GM20431 (cell line): ENCODE results near the gene TUBB1.

ENCODE experiments used
- in situ Hi-C: fragments of 300-500 bp; cut with MseI, MboI; formaldehyde crosslinking; loops from one replicate; pipeline ENCODE4 v1.15.0; 2020; ENCODE audit warnings: low sequenced_read_pairs; ENCODE audit not compliant: unreplicated experiment

Gene TUBB1

DNA sequence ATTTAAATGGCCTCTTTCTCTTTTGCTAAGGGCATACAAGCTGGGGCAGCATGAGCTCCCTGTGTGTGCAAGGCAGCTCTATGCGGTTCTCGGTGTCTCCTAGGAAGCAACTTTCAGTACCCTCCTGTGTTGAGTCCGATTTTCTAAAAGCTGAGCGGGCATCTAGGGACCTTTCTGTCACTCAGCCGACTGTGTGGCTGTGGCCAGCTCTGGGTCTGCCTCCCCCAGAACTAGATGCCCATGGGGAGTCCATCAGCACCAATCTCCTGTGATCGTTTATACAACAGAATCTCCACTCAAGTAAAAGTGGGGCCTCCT lies 30.7 kb upstream of the TUBB1 start:
- in situ Hi-C loops: no loop called here

DNA sequence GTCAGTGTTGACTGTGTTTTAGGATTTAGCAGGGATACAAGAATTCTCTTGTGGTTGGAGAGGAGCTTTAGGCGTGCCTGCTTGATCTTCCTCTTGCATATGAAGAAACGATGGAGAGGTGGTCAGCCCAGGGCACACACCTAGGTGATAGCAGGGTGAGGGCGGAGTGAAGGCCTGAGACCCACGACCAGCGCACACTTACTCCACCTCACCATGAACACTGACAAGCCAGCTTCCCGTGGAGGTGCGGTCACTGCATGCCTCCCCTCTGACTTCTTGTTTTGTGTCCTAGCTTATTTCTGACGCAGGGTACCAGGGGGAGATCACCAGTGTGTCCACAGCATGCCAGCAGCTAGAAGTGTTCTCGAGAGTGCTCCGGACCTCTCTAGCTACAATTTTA lies 30.0 kb upstream of the TUBB1 start:
- in situ Hi-C loops: no loop called here

DNA sequence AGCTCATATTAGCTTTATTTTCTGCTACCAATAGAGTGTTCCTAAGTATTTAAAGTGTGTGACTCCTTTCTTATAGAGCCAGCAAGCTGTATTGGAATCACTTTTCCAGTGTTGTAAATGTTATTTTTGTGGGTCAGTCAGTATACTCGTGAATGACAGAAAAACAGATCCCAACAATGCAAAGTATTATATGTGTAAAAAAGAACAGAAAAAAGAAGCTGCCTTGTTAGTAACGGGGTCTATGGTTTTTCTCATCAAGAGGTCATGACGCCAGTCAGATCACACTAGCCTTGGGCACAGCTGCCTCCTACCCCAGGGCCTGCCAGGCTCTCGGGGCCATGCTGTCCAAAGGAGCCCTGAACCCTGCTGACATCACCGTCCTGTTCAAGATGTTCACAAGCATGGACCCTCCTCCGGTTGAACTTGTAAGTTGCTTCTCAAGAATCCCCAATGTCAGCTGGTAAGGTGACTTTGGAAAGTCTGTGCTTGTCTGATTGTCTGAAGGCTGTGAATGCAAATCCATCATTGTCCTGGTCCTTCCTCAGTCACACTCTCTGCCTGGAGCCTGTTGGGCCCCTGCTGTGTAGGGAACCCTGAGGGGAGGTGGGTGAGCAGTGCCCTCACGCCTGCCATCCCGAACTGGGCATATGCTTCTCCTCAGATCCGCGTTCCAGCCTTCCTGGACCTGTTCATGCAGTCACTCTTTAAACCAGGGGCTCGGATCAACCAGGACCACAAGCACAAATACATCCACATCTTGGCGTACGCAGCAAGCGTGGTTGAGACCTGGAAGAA lies 28.4 kb upstream of the TUBB1 start:
- in situ Hi-C loops: no loop called here

DNA sequence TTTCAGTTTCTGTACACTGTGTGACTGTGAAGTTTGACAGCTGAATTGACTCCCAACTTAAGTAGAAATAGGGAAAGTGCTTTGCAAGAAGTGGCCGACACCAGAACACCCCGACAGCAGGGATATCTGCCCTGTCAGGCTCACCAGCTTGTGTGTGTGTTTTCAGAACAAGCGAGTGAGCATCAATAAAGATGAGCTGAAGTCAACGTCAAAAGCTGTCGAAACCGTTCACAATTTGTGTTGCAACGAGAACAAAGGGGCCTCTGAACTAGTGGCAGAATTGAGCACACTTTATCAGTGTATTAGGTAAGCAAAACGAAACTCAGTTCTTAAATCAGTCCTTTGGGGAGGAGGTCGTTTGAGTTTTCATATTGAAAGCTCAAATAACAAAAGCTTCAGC lies 27.5 kb upstream of the TUBB1 start:
- in situ Hi-C loops: no loop called here

DNA sequence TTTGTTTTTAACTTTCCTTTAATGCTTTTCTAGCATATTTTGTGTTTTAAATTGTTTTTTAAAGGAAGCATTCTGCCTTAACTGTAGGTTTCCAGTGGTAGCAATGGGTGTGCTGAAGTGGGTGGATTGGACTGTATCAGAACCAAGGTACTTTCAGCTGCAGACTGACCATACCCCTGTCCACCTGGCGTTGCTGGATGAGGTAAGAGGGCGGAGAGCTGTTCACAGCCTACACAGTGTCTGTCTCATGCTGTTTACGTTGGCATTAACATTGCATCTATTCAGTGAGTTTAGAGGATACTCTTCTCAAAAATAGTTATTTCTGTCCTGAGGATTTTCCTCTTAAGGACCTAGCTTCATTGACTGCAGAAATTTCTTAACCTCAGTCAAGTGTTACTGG lies 26.3 kb upstream of the TUBB1 start:
- in situ Hi-C loops: no loop called here

DNA sequence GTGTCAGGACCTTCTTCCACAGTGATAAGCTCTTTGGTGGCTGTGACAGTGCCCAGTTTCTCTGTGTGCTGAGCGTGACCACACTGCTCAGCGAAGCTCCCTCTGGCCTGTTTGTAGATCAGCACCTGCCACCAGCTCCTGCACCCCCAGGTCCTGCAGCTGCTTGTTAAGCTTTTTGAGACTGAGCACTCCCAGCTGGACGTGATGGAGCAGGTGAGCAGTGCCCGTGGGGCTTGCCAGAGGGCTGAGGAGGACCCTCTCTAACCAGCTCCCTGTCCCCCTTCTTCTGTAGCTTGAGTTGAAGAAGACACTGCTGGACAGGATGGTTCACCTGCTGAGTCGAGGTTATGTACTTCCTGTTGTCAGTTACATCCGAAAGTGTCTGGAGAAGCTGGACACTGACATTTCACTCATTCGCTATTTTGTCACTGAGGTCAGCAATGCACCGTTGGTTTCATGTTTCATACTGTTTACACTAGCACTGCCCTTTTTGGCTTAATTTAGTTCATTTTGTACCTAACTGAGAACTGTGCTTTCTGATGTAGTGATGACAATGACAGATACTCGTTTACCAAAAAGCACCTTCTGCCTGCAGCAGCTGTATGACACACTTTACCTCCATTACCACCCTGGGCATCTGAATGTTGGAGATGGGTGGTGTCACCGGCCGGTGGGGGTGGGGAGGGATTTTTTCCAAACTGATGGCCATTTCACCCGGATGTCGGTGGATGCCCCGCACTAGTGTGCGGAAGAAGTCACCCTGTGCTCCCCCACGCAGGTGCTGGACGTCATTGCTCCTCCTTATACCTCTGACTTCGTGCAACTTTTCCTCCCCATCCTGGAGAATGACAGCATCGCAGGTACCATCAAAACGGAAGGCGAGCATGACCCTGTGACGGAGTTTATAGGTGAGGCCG lies 25.6 kb upstream of the TUBB1 start:
- in situ Hi-C loops: no loop called here

DNA sequence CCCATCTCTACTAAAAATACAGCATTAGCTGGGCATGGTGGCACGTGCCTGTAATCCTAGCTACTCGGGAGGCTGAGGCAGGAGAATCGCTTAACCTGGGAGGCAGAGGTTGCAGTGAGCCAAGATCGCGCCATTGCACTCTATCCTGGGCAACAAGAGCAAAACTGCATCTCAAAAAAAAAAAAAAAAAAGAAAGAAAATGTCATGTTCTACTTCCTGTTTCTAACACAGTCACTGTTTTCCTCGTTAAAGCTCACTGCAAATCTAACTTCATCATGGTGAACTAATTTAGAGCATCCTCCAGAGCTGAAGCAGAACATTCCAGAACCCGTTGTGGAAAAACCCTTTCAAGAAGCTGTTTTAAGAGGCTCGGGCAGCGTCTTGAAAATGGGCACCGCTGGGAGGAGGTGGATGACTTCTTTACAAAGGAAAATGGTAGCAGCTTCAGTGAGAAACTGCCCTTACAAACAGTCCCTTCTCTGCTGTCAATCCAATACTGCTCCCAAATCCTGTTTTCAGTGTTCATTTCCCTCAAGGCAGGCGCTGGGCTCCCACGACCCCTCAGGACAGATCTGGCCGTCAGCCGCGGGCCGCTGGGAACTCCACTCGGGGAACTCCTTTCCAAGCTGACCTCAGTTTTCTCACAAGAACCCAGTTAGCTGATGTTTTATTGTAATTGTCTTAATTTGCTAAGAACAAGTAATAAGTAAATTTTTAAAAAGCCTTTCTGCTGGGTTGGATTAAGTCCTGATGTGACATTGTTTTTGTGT lies 24.7 kb upstream of the TUBB1 start:
- in situ Hi-C loops: no loop called here

DNA sequence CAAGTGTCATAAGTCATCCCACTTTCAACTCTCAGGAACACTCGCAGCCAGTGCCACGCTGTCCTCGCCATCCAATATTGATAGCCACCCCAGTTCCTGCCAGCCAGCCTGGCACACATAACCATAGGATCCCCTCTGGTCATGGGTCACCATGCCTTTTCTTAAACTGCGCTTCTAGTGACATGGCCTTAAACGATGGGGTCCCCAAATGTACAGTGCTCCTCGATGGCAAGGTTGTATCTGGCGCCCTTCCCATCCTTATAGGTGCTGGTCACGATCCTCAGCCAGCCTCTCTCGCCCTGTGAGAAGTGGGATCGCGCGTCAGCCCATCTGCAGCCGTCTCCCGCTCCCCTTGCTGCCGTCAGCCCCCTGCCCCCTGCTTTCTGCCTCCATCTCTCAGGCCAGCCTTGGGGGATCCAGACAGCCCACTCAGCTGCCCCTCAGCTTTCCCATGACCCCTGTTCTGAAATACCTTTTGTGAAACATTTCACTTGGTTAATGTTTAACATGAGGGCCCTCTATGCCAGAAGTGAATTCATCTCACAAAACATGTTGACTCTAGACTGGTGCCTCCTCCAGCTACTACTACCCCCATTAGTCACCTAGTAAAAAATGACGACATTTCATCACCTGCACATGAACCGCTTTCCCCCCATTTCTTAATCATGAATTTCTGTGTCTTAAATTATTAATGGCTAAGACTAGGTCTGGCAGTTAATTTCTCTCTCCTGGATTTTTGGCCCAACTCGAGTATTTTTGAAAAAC lies 23.6 kb upstream of the TUBB1 start:
- in situ Hi-C loops: no loop called here

DNA sequence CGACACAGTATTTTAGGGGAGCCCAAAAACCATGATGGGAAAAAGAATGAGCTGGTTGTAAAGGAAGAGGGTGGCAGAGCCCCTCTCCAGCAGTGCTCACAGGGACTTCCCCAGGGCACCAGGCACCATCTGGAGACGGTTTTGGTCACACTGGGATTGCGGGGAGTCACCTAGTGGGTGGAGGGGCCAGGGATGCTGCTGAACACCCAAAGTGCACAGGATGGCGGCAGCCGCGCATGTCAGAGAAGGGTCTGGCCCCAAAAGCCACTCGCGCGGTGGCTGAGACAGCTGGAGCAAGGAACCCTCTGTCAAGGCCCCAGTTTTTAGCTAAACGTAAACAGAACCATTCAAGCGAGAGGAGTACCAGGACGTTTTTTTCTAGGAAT lies 23.0 kb upstream of the TUBB1 start:
- in situ Hi-C loops: no loop called here

DNA sequence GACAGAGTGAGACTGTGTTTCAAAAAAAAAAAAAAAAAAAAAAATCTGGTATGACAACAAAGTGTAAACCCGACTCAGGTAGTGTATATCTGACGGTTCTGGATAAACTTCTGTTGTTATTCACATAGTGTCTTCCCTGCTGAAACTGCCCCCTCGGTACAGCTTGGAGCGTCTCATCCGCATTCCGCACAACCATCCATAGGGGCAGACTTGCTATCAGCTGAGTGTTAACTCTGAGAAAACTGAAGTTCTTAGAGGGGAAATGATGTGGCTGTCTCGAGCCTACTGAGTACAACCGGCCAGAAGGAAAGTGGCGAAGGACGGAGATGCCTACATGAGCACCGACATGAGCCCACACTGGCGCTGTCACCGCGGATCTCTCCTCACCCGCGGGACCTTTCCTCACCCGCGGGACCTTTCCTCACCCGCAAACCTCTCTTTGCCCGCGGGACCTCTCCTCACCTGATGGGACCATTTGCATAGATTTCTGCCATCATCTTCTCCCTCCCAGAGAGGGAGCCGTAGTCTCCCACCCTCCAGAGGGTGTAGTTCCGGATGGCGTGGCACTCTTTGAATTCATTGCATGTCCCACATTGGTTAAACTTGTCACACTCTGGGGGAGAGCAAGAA lies 22.0 kb upstream of the TUBB1 start:
- in situ Hi-C loops: no loop called here

DNA sequence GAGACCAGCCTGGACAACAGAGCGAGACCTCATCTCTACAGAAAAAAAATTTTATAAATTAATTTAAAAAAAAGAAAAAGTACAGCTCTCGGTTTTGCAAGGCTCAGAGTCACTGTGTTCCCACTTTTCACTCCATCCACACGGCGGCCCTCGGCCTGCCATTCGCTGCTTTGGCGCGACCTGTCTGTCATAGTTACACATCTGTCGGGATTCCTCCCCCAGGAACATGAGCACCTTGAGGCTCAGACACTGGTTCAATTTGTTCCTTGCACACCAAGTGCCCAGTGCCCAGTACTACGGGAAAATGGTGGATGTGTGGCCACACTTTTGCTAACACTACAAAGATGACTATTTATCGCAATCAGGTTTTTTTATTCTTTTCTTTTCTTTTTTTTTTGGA lies 20.6 kb upstream of the TUBB1 start:
- in situ Hi-C loops: no loop called here

DNA sequence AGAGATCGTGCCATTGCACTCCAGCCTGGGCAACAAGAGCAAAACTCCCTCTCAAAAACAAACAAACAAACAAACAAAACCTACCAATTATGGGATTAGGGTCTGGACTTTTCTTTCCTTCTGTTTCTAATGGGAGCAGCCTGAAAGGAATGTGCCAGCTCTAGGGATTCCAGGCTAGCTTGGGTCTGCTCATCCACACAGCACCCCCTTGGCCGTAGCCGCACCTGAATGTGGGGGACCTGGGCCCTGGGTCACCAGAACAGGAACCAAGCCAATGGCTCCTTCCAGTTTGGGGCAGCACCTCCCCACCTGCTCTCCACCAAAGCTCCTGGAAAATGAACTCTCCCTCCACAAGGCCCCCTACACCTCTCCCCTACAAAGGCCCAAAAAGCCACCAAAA lies 18.9 kb upstream of the TUBB1 start:
- in situ Hi-C loops: no loop called here

DNA sequence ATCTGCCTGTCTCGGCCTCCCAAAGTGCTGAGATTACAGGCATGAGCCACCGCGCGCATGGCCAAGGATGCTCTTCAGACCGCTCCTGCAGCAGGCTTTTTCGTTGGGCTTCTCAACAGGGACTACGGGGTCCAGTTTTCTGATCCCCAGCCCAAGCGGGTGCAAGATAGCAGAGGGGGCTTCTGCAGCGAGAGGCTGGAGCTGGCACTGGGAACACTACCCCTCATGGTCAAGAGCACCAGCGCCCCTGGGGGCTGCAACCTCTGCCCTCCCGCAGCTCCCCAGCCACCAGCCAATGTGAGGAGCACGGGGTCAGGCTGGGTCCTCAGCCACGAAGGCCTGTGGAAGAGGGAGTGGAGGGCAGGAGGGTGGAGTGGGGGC lies 18.2 kb upstream of the TUBB1 start:
- in situ Hi-C loops: no loop called here

DNA sequence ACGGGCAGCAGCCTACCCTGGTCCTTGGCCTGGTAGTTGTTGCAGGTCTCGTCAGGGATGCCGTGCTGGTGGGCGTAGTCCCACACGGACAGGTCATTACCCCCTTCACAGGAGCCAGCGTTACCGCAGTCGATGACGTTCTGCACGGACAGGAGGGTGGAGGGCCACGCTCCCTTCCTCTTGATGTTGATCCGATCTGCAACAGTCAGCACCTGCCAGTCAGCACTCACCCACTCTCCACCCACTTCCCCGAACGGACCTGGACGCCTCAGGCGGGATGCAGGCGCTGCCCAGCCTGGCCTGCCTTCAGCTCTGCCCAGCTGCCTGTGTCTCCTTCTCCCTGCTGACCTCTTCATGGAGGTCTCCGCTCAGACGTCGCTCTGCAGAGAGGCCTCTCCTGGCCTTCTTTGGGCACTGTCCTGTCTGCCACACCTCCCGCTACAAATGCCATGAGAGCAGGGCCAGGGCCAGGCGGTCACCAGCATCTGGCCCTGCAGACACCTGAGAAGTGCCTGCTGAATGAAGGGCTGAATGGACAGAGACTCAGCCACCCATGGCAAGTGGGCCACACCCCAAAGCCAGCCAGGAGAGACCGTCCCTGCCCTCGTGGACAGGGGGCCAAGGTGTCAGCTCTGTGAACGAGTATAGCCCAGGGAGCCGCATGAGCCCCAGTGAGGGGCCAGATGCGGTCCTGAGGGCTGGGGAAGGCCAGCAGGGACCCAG lies 17.6 kb upstream of the TUBB1 start:
- in situ Hi-C loops: no loop called here

DNA sequence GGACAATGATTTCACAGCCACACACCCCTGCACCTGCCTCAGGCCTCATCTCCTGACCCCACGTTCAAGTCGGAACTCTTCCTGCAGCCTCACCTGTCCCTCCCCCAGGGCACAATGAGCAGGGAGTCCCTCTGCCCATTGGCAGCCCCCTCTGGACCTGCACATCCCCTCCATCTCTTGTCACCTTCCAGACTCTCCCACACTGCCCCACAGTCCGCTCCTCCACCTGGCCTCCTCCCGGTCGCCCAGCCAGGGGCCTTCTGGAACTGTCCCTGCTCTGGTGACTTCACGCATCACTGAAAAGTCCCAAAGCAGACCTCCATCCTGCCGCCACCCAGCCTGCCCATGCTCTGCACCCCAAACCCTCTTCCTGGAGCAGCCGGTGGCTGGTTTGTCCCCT lies 16.8 kb upstream of the TUBB1 start:
- in situ Hi-C loops: no loop called here

DNA sequence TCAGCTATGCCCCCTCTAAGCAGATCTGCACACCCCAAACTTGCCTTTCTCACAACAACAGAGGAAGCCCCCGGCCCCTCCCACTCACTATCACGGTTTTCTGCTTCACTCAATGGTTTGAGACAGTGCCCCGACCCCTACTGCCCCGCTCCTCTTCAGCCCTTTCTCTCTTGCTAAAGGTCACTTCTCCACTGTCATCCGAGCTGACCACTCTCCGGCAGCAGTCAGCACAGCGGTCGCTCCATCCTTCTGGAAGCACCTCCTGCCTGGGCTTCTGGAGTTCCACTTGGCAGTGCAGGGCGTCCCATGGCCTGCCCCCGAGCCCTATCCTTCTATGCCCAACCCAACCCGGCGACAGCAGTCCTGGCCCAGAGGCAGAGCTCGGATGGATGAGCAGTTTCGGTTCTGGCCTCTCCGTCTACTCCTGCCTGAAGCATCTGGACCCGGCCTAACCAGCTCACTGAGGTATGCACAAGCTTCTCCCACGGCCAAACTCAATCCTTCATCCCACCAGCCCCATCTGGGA lies 16.3 kb upstream of the TUBB1 start:
- in situ Hi-C loops: no loop called here

DNA sequence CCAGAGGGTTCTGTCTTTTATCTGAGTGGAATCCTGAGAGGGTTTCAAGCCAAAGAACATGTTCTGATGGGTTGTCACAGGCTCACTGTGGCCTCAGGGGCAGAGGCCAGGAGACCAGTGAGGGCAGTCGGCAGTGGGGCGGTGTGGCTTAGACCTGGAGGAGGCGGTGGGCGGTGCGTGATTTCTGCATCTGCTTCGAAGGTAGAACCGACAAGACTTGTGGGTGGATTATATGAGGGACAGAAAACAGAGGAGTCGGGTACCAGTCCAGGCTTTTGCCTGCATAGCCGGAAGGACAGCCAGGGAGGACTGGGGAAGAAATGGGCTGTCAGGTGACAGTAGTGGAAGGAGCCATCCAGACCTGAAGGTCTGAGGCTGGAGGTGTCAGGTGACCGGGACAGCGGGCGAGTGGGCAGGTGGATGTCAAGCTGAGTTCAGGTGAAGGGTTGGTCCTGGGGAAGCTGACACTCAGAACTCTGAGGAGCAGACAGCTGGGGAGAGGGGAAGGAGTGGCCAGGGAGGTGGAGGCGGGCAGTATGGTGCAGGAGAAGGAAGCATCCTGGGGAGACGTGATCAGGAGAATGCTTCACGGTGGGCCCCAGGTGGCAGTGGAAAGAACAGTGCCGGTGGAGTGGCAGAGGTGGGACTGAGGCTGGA lies 15.3 kb upstream of the TUBB1 start:
- in situ Hi-C loops: no loop called here

DNA sequence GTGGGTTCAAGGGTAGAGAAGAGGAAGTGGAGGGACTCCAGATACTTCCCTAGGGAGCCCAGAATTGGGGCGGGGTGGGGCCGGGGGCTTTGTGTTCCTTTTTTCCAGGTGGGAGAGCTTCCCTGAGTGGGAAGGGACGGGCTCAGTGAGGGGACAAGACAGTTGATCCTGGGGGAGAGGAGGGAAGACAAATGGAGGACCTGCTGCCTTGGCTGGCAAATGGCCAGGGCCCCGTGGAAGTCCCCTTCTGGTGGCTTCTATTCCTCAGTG lies 14.8 kb upstream of the TUBB1 start:
- in situ Hi-C loops: no loop called here
